Placental epithelial cell (primary cell): Measurements from ENCODE around the gene HDGFL1. TPM values are rescaled to one million over a fixed set of nuclear protein-coding genes. Genes with fewer than 3 reads are reported as not detected.

Experiments
- total RNA-seq: library from RNA; depleted of rRNA; stranded (reverse); fragments of >200 nt; gene quantifications from 2 replicates; pipeline ENCODE4 v1.2.3, GENCODE V29; 2012

Gene HDGFL1
- not detected in 2 replicates for total RNA-seq

DNA sequence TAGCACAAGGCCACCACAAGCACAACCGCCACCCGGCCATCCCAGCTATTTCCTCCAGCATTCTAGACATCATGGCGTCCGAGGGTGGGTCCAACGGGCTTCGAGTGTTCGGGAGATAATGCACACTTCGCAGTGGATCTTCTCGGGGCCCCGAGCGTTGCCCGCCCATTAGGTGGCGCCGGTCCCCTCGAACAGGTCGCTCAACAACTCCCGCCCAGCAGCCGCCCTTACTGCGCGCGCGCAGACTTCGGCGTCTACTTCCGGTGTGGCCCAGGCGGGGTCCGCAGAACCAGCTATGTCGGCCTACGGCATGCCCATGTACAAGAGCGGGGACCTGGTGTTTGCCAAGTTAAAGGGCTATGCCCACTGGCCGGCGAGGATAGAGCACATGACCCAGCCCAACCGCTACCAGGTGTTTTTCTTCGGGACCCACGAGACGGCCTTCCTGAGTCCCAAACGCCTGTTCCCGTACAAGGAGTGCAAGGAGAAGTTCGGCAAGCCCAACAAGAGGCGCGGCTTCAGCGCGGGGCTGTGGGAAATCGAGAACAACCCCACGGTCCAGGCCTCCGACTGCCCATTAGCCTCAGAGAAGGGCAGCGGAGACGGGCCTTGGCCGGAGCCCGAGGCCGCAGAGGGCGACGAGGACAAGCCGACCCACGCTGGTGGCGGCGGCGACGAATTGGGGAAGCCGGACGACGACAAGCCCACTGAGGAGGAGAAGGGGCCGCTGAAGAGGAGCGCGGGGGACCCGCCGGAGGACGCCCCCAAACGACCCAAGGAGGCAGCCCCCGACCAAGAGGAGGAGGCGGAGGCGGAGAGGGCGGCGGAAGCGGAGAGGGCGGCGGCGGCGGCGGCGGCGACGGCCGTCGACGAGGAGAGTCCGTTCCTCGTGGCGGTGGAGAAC lies at the start of gene HDGFL1:
HDGFL1 (plus strand) TSS at position 286 of the 904 bp plus-strand sequence; CDS start at position 296, 10 bp downstream.

